OCI-LY7 (cell line): ENCODE results near the gene CPNE4. TPM values are rescaled to one million over a fixed set of nuclear protein-coding genes. Genes with fewer than 3 reads are reported as not detected.

Experiments
- BruUV-seq: library from RNA; stranded (reverse); fragments of 400-500 nt; replicated peaks from 2 replicates; lab custom pipeline; 2021; lab: Mats Ljungman, UMichigan
- CTCF ChIA-PET: fragments of 300-600 bp; sonication (Branson Sonifier 250); formaldehyde crosslinking; loops from one replicate; lab custom pipeline; 2022; ENCODE audit warnings: antibody characterized with exemption; ENCODE audit not compliant: unreplicated experiment; lab: Charles Lee
- POLR2A ChIA-PET: fragments of 300-600 bp; sonication (Branson Sonifier 250); formaldehyde crosslinking; loops from one replicate; lab custom pipeline; 2022; ENCODE audit warnings: antibody characterized with exemption; lab: Charles Lee
- DNase-seq: peaks from one replicate; pipeline ENCODE4 v3.0.0-alpha.2; 2015; ENCODE audit warnings: low spot score
- H2AFZ ChIP-seq: fragments of 200-600 bp; sonication (generic), shearing (Covaris generic); 2 replicates; pipeline ENCODE4 v1.6.1; 2014; ENCODE audit warnings: mild to moderate bottlenecking, antibody characterized with exemption, low read length, moderate library complexity
- H3K27ac ChIP-seq: fragments of 200-600 bp; sonication (generic); 2 replicates; pipeline ENCODE4 v1.5.1; 2014; ENCODE audit warnings: mixed run types, low read depth, mild to moderate bottlenecking, moderate library complexity, low read length, inconsistent platforms; ENCODE audit not compliant: poor library complexity, severe bottlenecking
- H3K36me3 ChIP-seq: fragments of 200-600 bp; sonication (generic); 2 replicates; pipeline ENCODE4 v1.6.1; 2014; ENCODE audit warnings: mild to moderate bottlenecking, antibody characterized with exemption, low read length, moderate library complexity, mixed read lengths; ENCODE audit not compliant: insufficient read depth
- H3K4me1 ChIP-seq: fragments of 200-600 bp; sonication (generic); 2 replicates; pipeline ENCODE4 v1.5.1; 2014; ENCODE audit warnings: mild to moderate bottlenecking, low read length; ENCODE audit not compliant: insufficient read depth, poor library complexity, severe bottlenecking
- H3K4me2 ChIP-seq: fragments of 200-600 bp; sonication (generic); 2 replicates; pipeline ENCODE4 v1.6.1; 2014; ENCODE audit warnings: mild to moderate bottlenecking, low read length
- H3K4me3 ChIP-seq: fragments of 200-600 bp; sonication (generic); 2 replicates; pipeline ENCODE4 v1.5.1; 2014; ENCODE audit warnings: mild to moderate bottlenecking, low read depth, low read length; ENCODE audit not compliant: poor library complexity, severe bottlenecking
- H3K79me2 ChIP-seq: fragments of 200-600 bp; sonication (generic); 2 replicates; pipeline ENCODE4 v1.6.1; 2016; ENCODE audit warnings: low read depth, mild to moderate bottlenecking, low read length, moderate library complexity, mixed read lengths; ENCODE audit not compliant: insufficient read depth
- H3K9me2 ChIP-seq: fragments of 200-600 bp; sonication (generic); 2 replicates; pipeline ENCODE4 v1.6.1; 2016; ENCODE audit warnings: mild to moderate bottlenecking, low read length, mixed read lengths; ENCODE audit not compliant: insufficient read depth
- H3K9me3 ChIP-seq: fragments of 200-600 bp; sonication (generic); 2 replicates; pipeline ENCODE4 v1.6.1; 2014; ENCODE audit warnings: mild to moderate bottlenecking, mixed run types, low read length, mixed read lengths
- H4K20me1 ChIP-seq: fragments of 200-600 bp; sonication (generic); 2 replicates; pipeline ENCODE4 v1.6.1; 2014; ENCODE audit warnings: mild to moderate bottlenecking, antibody characterized with exemption, low read length, moderate library complexity, mixed read lengths; ENCODE audit not compliant: insufficient read depth
- EZH2phosphoT487 ChIP-seq: fragments of 200-600 bp; sonication (generic); IDR thresholded peaks from 2 replicates; pipeline ENCODE4 v1.6.1; 2018; ENCODE audit warnings: low read depth, borderline replicate concordance, mild to moderate bottlenecking, mixed run types, antibody characterized with exemption, low read length, moderate library complexity, mixed read lengths
- intact Hi-C: fragments of 100-400 bp; cut with micrococcal nuclease; formaldehyde crosslinking; loops from one replicate; pipeline ENCODE4 v1.10.0; 2022; ENCODE audit not compliant: unreplicated experiment
- total RNA-seq, 2 experiments: library from RNA; depleted of rRNA in 1 of 2; stranded (reverse); fragments of >200 nt in 1 of 2; shearing (Covaris generic) in 1 of 2; gene quantifications; 2 replicates each; pipeline ENCODE4 v1.2.3, GENCODE V29; 2014 to 2022
- TF ChIP-seq, protein P1 (sequence below): fragments of 200-600 bp; sonication (generic); conservative IDR thresholded peaks from 2 replicates; pipeline ENCODE4 v1.5.1; 2014; ENCODE audit warnings: mild to moderate bottlenecking, antibody characterized with exemption, low read length, moderate library complexity, mixed read lengths

The CPNE4 gene
- total RNA-seq, 2 experiments from 2014 or later, result not detected

DNA sequence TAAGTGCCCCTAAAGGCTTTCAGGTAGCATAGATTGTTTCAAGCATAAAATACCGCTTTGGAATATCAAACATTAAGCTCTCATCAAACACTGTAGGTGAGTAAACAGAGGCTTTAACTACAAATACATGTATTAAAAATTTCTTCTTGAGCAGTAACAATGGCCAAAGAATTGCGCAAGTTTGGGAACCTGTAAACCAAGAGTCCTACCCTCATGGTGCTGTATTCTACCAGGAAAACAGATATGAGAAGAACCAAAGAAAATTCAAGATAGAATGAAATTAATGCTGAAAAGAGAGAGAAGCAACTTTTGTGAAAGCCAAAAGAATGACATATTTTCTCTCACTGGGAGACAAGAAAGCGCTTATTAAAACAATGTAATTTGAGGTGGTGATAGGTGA is 45.5 kb downstream of the CPNE4 start:
- Histone ChIP-seq H4K20me1 (no peaks in the 10 kb centered on the region), H3K9me2 (no peaks in the 10 kb centered on the region), H3K4me1 (no peaks in the 10 kb centered on the region), H3K79me2 (no peaks in the 10 kb centered on the region), H2AFZ (no peak overlapping the region), H3K36me3 (no peaks in the 10 kb centered on the region), H3K9me3 (no peaks in the 10 kb centered on the region), H3K4me3 (no peak overlapping the region), H3K27ac (no peak overlapping the region), H3K4me2 (no peak overlapping the region)
- ChIA-PET POLR2A (no interaction called here), CTCF (no interaction called here)
- no TSS peak for BruUV-seq
- TF ChIP-seq, protein P1, sequence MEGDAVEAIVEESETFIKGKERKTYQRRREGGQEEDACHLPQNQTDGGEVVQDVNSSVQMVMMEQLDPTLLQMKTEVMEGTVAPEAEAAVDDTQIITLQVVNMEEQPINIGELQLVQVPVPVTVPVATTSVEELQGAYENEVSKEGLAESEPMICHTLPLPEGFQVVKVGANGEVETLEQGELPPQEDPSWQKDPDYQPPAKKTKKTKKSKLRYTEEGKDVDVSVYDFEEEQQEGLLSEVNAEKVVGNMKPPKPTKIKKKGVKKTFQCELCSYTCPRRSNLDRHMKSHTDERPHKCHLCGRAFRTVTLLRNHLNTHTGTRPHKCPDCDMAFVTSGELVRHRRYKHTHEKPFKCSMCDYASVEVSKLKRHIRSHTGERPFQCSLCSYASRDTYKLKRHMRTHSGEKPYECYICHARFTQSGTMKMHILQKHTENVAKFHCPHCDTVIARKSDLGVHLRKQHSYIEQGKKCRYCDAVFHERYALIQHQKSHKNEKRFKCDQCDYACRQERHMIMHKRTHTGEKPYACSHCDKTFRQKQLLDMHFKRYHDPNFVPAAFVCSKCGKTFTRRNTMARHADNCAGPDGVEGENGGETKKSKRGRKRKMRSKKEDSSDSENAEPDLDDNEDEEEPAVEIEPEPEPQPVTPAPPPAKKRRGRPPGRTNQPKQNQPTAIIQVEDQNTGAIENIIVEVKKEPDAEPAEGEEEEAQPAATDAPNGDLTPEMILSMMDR, result no peak
- TF ChIP-seq EZH2phosphoT487, result no peak
- no peak for DNase-seq
- intact Hi-C loops, result no loop called here

DNA sequence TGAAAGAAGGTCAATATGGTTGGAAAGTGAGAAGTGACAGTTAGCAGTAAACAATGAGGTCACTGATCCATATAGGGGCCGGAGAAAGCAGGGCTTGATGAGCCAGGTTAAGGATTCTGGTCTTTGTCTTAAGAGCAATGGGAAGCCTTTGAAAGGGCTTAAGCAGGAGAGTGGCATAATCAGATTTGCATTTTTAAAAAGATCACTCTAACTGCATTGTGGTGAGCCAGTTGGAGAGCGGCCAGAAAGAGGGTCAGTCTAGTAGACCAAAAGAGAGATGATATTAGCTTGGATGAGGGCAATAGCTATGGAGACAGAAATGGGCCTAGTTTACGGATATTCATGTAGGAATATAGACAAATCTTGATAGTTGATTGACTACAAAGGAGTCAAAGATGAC is 46.6 kb downstream of the CPNE4 start:
- H3K79me2 ChIP-seq, result no peaks in the 10 kb centered on the region
- intact Hi-C loops, result no loop called here
- H3K4me1 ChIP-seq, result no peaks in the 10 kb centered on the region
- TF ChIP-seq EZH2phosphoT487, result no peak
- TF ChIP-seq, protein P1, result no peak
- H3K9me2 ChIP-seq, result no peaks in the 10 kb centered on the region
- no peaks in the 10 kb centered on the region for H4K20me1 ChIP-seq
- H3K9me3 ChIP-seq, result no peaks in the 10 kb centered on the region
- POLR2A ChIA-PET, result no interaction called here
- H3K4me3 ChIP-seq, result no peak overlapping the region
- CTCF ChIA-PET, result no interaction called here
- BruUV-seq, result no TSS peak
- H3K27ac ChIP-seq, result no peak overlapping the region
- DNase-seq, result no peak
- no peaks in the 10 kb centered on the region for H3K36me3 ChIP-seq
- H2AFZ ChIP-seq, result no peak overlapping the region
- H3K4me2 ChIP-seq, result no peak overlapping the region

DNA sequence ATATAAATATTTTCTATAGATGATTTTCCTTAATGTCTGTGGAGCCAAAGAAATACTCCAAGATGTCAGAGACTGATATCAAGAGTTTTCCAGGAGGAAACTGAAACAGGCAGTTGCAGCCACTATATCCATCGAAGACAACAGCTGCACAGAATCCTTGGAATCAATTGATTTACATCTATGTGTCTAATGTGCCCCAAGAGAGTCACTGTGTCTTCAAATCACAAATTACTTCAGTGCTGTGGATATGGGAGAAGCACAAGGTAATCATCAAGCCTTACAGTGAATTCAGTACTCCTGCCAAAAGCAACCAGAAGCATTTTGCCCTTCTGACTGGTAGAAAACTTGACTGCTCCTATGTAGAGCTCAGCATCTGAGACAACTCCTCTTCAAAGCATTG is 51.1 kb downstream of the CPNE4 start:
- no peak overlapping the region for H3K27ac ChIP-seq
- H4K20me1 ChIP-seq, result no peaks in the 10 kb centered on the region
- TF ChIP-seq, protein P1, result no peak
- no peak for TF ChIP-seq EZH2phosphoT487
- no peaks in the 10 kb centered on the region for H3K9me3 ChIP-seq
- H3K4me3 ChIP-seq, result no peak overlapping the region
- H2AFZ ChIP-seq, result no peak overlapping the region
- BruUV-seq, result no TSS peak
- no peaks in the 10 kb centered on the region for H3K4me1 ChIP-seq
- H3K4me2 ChIP-seq, result no peak overlapping the region
- ChIA-PET POLR2A (no interaction called here), CTCF (no interaction called here)
- no peaks in the 10 kb centered on the region for H3K36me3 ChIP-seq
- no peaks in the 10 kb centered on the region for H3K9me2 ChIP-seq
- no peak for DNase-seq
- H3K79me2 ChIP-seq, result no peaks in the 10 kb centered on the region
- intact Hi-C loops, result no loop called here
